ENCODE measurements around the gene CENPT. TPM values are rescaled to one million over a fixed set of nuclear protein-coding genes. Genes with fewer than 3 reads are reported as not detected.

CENPT gene
- total and polyA plus RNA-seq, 9 donors: 18.4 to 57.4 (median 42.0) TPM

GRCh38 chr16:67883146-67883871, 35.8 kb upstream of the CENPT start:
- Histone ChIP-seq H3K9me3 (no peaks in the 10 kb centered on the region), H3K4me1 (ENCODE audit: insufficient read depth) (peaks cover 6% of the 10 kb centered on the region), H3K4me3 (no peak overlapping the region), H3K36me3 (no peaks in the 10 kb centered on the region), H3K27ac (peak overlapping the region in 1 of 2 donors; percentile 11), H3K27me3 (no peaks in the 10 kb centered on the region)
- TF ChIP-seq POLR2A (IDR thresholded peaks at IDR 0.05) (no peak), CTCF (IDR thresholded peaks at IDR 0.05) (no peak), EP300 (IDR thresholded peaks at IDR 0.05) (no peak)
- intact Hi-C loops (cut with DNase I): loop anchor here in 3 of 4 donors (5.0 kb wide), 1 partner anchor 44 kb away; no protein-coding TSS in a partner anchor
- 39 to 50% (median 43%) methylated on average over 6 of the region's 6 CpGs for WGBS, 3 donors
- no peak for DNase-seq

GRCh38 chr16:67882374-67883145, 35.1 kb upstream of the CENPT start:
- no peak for DNase-seq
- Histone ChIP-seq H3K27ac (no peak overlapping the region), H3K4me3 (no peak overlapping the region), H3K4me1 (ENCODE audit: insufficient read depth) (peaks cover 6% of the 10 kb centered on the region), H3K9me3 (no peaks in the 10 kb centered on the region), H3K36me3 (no peaks in the 10 kb centered on the region), H3K27me3 (no peaks in the 10 kb centered on the region)
- 59 to 70% (median 60%) methylated on average over 18 of the region's 18 CpGs for WGBS, 3 donors
- intact Hi-C loops (cut with DNase I): loop anchor here in 3 of 4 donors (5.0 kb wide), 1 partner anchor 45 kb away; no protein-coding TSS in a partner anchor
- TF ChIP-seq CTCF (IDR thresholded peaks at IDR 0.05) (no peak), POLR2A (IDR thresholded peaks at IDR 0.05) (no peak), EP300 (IDR thresholded peaks at IDR 0.05) (no peak)

GRCh38 chr16:67881621-67882161, 34.2 kb upstream of the CENPT start:
- DNase-seq: no peak
- intact Hi-C loops (cut with DNase I): loop anchor here in 3 of 4 donors (5.0 kb wide), 1 partner anchor 46 kb away; no protein-coding TSS in a partner anchor
- Histone ChIP-seq H3K4me1 (ENCODE audit: insufficient read depth) (peaks cover 6% of the 10 kb centered on the region), H3K9me3 (no peaks in the 10 kb centered on the region), H3K36me3 (no peaks in the 10 kb centered on the region), H3K27me3 (no peaks in the 10 kb centered on the region), H3K4me3 (no peak overlapping the region), H3K27ac (no peak overlapping the region)
- WGBS, 3 donors: 84 to 92% (median 87%) methylated on average over 21 of the region's 21 CpGs
- TF ChIP-seq CTCF (IDR thresholded peaks at IDR 0.05) (no peak), EP300 (IDR thresholded peaks at IDR 0.05) (no peak), POLR2A (IDR thresholded peaks at IDR 0.05) (no peak)

DNA sequence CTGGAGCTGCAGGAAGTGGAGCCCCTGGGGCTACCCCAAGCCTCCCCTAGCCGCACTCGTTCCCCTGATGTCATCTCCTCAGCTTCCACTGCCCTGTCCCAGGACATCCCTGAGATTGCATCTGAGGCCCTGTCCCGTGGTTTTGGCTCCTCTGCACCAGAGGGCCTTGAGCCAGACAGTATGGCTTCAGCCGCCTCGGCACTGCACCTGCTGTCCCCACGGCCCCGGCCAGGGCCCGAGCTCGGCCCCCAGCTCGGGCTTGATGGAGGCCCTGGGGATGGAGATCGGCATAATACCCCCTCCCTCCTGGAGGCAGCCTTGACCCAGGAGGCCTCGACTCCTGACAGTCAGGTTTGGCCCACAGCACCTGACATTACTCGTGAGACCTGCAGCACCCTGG, 33.1 kb upstream of the CENPT start:
- DNase-seq: no peak
- Histone ChIP-seq H3K36me3 (no peaks in the 10 kb centered on the region), H3K4me3 (no peak overlapping the region), H3K9me3 (no peaks in the 10 kb centered on the region), H3K27me3 (no peaks in the 10 kb centered on the region), H3K4me1 (ENCODE audit: insufficient read depth) (peaks cover 6% of the 10 kb centered on the region), H3K27ac (no peak overlapping the region)
- 88 to 93% (median 88%) methylated on average over 12 to 13 of the region's 13 CpGs for WGBS, 3 donors
- intact Hi-C loops (cut with DNase I): loop anchor here in 3 of 4 donors (5.0 kb wide), 1 partner anchor 47 kb away; no protein-coding TSS in a partner anchor
- no peak for TF ChIP-seq EP300 (IDR thresholded peaks at IDR 0.05)
- TF ChIP-seq CTCF (IDR thresholded peaks at IDR 0.05): no peak
- no peak for TF ChIP-seq POLR2A (IDR thresholded peaks at IDR 0.05)

Measured in ovary (tissue), 9 donors.